HEK293T (cell line): Measurements from ENCODE around the gene ADCY1.

Experiments
- CTCF ChIA-PET: fragments of 350-600 bp; formaldehyde crosslinking; extraction: SDS; loops from one replicate; lab custom pipeline; 2021; ENCODE audit warnings: antibody characterized with exemption, inconsistent platforms; lab: Yijun Ruan, JAX
- POLR2A ChIA-PET: fragments of 350-600 bp; formaldehyde crosslinking; extraction: SDS; loops from one replicate; lab custom pipeline; 2020; ENCODE audit warnings: antibody characterized with exemption, inconsistent platforms; lab: Yijun Ruan, JAX
- DNase-seq: peaks from one replicate; pipeline ENCODE4 v3.0.0; 2012; ENCODE audit warnings: mixed read lengths; ENCODE audit errors: extremely low spot score
- ARNT ChIP-seq: fragments of 450-650 bp; IDR thresholded peaks from 2 replicates; pipeline ENCODE4 v1.6.1; 2017; ENCODE audit warnings: mild to moderate bottlenecking
- BHLHE40 ChIP-seq: fragments of 450-650 bp; IDR thresholded peaks from 2 replicates; pipeline ENCODE4 v1.6.1; 2016; ENCODE audit warnings: mild to moderate bottlenecking, moderate library complexity, borderline replicate concordance
- CTBP1 ChIP-seq: fragments of 450-650 bp; IDR thresholded peaks from 2 replicates; pipeline ENCODE4 v1.6.1; 2016; ENCODE audit warnings: borderline replicate concordance
- ELF4 ChIP-seq: fragments of 450-650 bp; IDR thresholded peaks from 2 replicates; pipeline ENCODE4 v1.6.1; 2017; ENCODE audit warnings: antibody characterized with exemption
- FOXA1 ChIP-seq: fragments of 450-650 bp; IDR thresholded peaks from 2 replicates; pipeline ENCODE4 v1.6.1; 2016; ENCODE audit warnings: mild to moderate bottlenecking
- FOXK2 ChIP-seq: fragments of 450-650 bp; IDR thresholded peaks from 2 replicates; pipeline ENCODE4 v1.6.1; 2016; ENCODE audit warnings: mild to moderate bottlenecking
- FOXM1 ChIP-seq: fragments of 450-650 bp; IDR thresholded peaks from 2 replicates; pipeline ENCODE4 v1.6.1; 2017; ENCODE audit warnings: mild to moderate bottlenecking, borderline replicate concordance
- HDGF ChIP-seq: fragments of 450-650 bp; IDR thresholded peaks from 2 replicates; pipeline ENCODE4 v1.6.1; 2017; ENCODE audit warnings: antibody characterized with exemption, borderline replicate concordance
- L3MBTL2 ChIP-seq: fragments of 450-650 bp; conservative IDR thresholded peaks from 2 replicates; pipeline ENCODE4 v1.6.1; 2016; ENCODE audit warnings: mild to moderate bottlenecking
- LEF1 ChIP-seq: fragments of 450-650 bp; IDR thresholded peaks from 2 replicates; pipeline ENCODE4 v1.6.1; 2017; ENCODE audit warnings: mild to moderate bottlenecking, borderline replicate concordance
- NFRKB ChIP-seq: fragments of 450-650 bp; IDR thresholded peaks from 2 replicates; pipeline ENCODE4 v1.6.1; 2016; ENCODE audit warnings: mild to moderate bottlenecking, moderate library complexity
- PKNOX1 ChIP-seq: fragments of 450-650 bp; IDR thresholded peaks from 2 replicates; pipeline ENCODE4 v1.6.1; 2016
- SP1 ChIP-seq: fragments of 450-650 bp; IDR thresholded peaks from 2 replicates; pipeline ENCODE4 v1.6.1; 2017
- SUZ12 ChIP-seq: fragments of 450-650 bp; IDR thresholded peaks from 2 replicates; pipeline ENCODE4 v1.6.1; 2016; ENCODE audit warnings: mild to moderate bottlenecking
- TARDBP ChIP-seq: fragments of 450-650 bp; IDR thresholded peaks from 2 replicates; pipeline ENCODE4 v1.6.1; 2016
- ZNF384 ChIP-seq: fragments of 450-650 bp; IDR thresholded peaks from 2 replicates; pipeline ENCODE4 v1.6.1; 2016

ADCY1 gene

GRCh38 chr7:45579391-45579801 lies 5.2 kb downstream of the ADCY1 start:
- CTCF ChIA-PET = no interaction called here
- TF ChIP-seq ELF4 (no peak), SUZ12 (no peak), SP1 (no peak), FOXA1 (no peak), LEF1 (no peak), L3MBTL2 (no peak), TARDBP (no peak)
- POLR2A ChIA-PET = no interaction called here
- DNase-seq = no peak

- TF ChIP-seq ARNT = no peak
- no peak for TF ChIP-seq ELF4
- no peak for TF ChIP-seq TARDBP
- TF ChIP-seq FOXM1 = no peak
- TF ChIP-seq SP1 = no peak
- no peak for TF ChIP-seq CTBP1
- TF ChIP-seq HDGF = no peak
- TF ChIP-seq FOXA1 = no peak
- TF ChIP-seq SUZ12 = no peak
- no peak for TF ChIP-seq BHLHE40
- no peak for TF ChIP-seq FOXK2
- no peak for TF ChIP-seq LEF1
- TF ChIP-seq ZNF384 = no peak
- POLR2A ChIA-PET = no interaction called here
- CTCF ChIA-PET = no interaction called here
- DNase-seq = peak; percentile 27
Observed at GRCh38 chr7:45580053-45580872, 6.1 kb downstream of the ADCY1 start.

GRCh38 chr7:45581271-45581780 lies 7.2 kb downstream of the ADCY1 start:
- CTCF ChIA-PET = no interaction called here
- DNase-seq = no peak
- no peak for TF ChIP-seq PKNOX1
- TF ChIP-seq FOXK2 = no peak
- TF ChIP-seq ZNF384 = no peak
- no peak for TF ChIP-seq FOXA1
- TF ChIP-seq FOXM1 = no peak
- TF ChIP-seq LEF1 = no peak
- no peak for TF ChIP-seq SUZ12
- no peak for TF ChIP-seq CTBP1
- TF ChIP-seq ARNT = no peak
- TF ChIP-seq BHLHE40 = no peak
- TF ChIP-seq HDGF = no peak
- no peak for TF ChIP-seq NFRKB
- POLR2A ChIA-PET = no interaction called here

GRCh38 chr7:45582136-45582749 lies 8.1 kb downstream of the ADCY1 start:
- no peak for TF ChIP-seq FOXM1
- TF ChIP-seq CTBP1 = no peak
- TF ChIP-seq SP1 = no peak
- no peak for TF ChIP-seq BHLHE40
- no peak for TF ChIP-seq HDGF
- TF ChIP-seq SUZ12 = no peak
- no peak for TF ChIP-seq NFRKB
- TF ChIP-seq LEF1 = no peak
- TF ChIP-seq TARDBP = no peak
- TF ChIP-seq ARNT = no peak
- no peak for TF ChIP-seq ZNF384
- no peak for TF ChIP-seq PKNOX1
- ChIA-PET CTCF (no interaction called here), POLR2A (no interaction called here)

GRCh38 chr7:45582868-45583277 lies 8.7 kb downstream of the ADCY1 start:
- DNase-seq = no peak
- ChIA-PET CTCF (no interaction called here), POLR2A (no interaction called here)
- no peak for TF ChIP-seq LEF1
- TF ChIP-seq L3MBTL2 = no peak
- no peak for TF ChIP-seq SP1
- TF ChIP-seq BHLHE40 = no peak
- no peak for TF ChIP-seq NFRKB
- TF ChIP-seq ZNF384 = no peak
- TF ChIP-seq FOXA1 = no peak
- no peak for TF ChIP-seq FOXM1
- no peak for TF ChIP-seq CTBP1
- TF ChIP-seq HDGF = no peak
- no peak for TF ChIP-seq PKNOX1
- TF ChIP-seq ARNT = no peak
- no peak for TF ChIP-seq FOXK2
- no peak for TF ChIP-seq SUZ12
- no peak for TF ChIP-seq ELF4

More at GRCh38 chr7:45582136-45582749, 8.1 kb downstream of the ADCY1 start:
- DNase-seq = no peak
